ENCODE measurements around the gene TIAM2. TPM values are rescaled to one million over a fixed set of nuclear protein-coding genes. Genes with fewer than 3 reads are reported as not detected.

Gene TIAM2
- total and polyA plus RNA-seq, 10 of the 15 experiments (the other 5 are each of a cell fraction or from before 2014, with no cell fraction given), result 1.1 to 10.5 (median 2.3) TPM

DNA sequence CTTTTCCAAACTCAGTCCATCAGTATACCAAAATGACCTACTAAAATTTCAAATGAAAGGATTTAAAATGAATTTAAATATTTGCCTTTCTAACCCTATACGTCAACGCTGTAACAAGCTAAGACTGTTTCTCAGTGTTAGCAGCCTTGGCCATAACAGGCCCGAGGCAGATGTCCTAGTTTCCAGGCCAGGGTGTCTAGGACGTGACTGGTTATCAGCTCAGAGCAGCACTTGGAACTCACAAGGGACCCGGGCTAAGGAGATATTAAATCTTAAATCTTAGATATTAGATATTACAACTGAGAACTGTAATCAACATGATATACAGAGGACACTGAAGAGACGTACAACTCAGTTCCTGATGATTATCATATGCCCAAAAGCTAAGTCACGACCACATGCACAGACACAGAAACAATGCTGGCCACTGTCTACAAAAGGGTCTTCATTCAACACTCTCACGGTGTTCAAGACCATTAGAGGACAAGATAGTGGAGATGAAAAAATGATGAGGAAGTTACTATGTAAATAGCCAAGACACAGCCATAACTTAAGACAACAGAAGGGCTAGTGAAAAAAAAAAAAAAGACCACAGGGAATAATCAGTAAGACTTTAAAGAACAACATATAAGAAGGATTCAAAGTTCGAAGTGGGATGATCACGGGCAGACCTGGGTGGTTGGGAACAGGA, 268.4 kb downstream of the TIAM2 start, which contains the start of gene CLDN20 (continued):
- TF ChIP-seq, protein P1, sequence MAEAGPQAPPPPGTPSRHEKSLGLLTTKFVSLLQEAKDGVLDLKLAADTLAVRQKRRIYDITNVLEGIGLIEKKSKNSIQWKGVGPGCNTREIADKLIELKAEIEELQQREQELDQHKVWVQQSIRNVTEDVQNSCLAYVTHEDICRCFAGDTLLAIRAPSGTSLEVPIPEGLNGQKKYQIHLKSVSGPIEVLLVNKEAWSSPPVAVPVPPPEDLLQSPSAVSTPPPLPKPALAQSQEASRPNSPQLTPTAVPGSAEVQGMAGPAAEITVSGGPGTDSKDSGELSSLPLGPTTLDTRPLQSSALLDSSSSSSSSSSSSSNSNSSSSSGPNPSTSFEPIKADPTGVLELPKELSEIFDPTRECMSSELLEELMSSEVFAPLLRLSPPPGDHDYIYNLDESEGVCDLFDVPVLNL (IDR thresholded peaks at IDR 0.05; ENCODE audit: low read depth, low read length), result no peak
- TF ChIP-seq CBX3 (IDR thresholded peaks at IDR 0.05; ENCODE audit: borderline replicate concordance, low read depth), result no peak
- TF ChIP-seq SUPT20H (IDR thresholded peaks at IDR 0.05; ENCODE audit: borderline replicate concordance, control insufficient read depth, low read depth, low read length), result no peak
- TF ChIP-seq JUND (IDR thresholded peaks at IDR 0.05; ENCODE audit: low read depth, low read length), result no peak
- no peak for TF ChIP-seq ZBTB11 (CRISPR knock-in tag; IDR thresholded peaks at IDR 0.05)

DNA sequence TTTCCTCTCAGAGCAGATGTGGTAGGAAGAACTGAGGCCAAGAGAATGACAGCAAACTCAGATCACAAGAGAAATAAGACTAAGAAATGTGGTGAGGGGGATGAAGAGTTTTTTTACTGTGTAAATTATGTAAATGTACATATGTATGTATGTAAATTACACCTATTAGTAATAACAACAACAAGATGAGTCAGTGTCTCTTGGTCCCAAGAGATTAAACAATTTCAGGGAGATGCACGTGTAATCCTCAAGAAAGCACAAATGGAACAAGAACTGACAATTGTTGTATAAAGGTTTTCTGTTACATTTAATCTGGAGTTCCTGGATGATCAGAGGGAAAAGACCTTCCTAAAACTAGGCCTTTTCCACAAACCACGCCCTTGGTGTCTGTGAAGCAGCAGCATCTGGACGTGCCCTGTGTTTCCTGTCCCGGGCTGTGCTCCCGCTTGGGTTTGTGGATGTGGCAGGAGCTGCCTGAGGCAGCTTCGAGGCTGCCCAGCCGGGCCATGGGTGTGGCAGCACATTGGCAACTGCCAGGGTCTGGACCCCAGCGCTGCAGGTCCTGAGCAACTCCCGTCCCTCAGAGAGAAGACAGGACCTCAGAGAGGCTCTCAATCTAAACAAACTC, 269.7 kb downstream of the TIAM2 start:
- in situ Hi-C loops (cut with MboI), result no loop called here
- TF ChIP-seq SRF (IDR thresholded peaks at IDR 0.05; ENCODE audit: low read depth in 2 of 2, low read length in 2 of 2), result no peak
- TF ChIP-seq EED (IDR thresholded peaks at IDR 0.05; ENCODE audit: low read depth), result no peak
- TF ChIP-seq POLR2AphosphoS5 (IDR thresholded peaks at IDR 0.05; ENCODE audit: low read length), result no peak
- no peak for TF ChIP-seq CEBPB (IDR thresholded peaks at IDR 0.05; ENCODE audit: borderline replicate concordance in 1 of 2, low read depth in 2 of 2, low read length in 2 of 2)
- TF ChIP-seq, protein P2, sequence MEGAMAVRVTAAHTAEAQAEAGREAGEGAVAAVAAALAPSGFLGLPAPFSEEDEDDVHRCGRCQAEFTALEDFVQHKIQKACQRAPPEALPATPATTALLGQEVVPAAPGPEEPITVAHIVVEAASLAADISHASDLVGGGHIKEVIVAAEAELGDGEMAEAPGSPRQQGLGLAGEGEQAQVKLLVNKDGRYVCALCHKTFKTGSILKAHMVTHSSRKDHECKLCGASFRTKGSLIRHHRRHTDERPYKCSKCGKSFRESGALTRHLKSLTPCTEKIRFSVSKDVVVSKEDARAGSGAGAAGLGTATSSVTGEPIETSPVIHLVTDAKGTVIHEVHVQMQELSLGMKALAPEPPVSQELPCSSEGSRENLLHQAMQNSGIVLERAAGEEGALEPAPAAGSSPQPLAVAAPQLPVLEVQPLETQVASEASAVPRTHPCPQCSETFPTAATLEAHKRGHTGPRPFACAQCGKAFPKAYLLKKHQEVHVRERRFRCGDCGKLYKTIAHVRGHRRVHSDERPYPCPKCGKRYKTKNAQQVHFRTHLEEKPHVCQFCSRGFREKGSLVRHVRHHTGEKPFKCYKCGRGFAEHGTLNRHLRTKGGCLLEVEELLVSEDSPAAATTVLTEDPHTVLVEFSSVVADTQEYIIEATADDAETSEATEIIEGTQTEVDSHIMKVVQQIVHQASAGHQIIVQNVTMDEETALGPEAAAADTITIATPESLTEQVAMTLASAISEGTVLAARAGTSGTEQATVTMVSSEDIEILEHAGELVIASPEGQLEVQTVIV (IDR thresholded peaks at IDR 0.05; ENCODE audit: borderline replicate concordance, partially characterized antibody), result no peak

More for the DNA sequence above, 269.7 kb downstream of the TIAM2 start:
- Histone ChIP-seq H3K4me1 (ENCODE audit: control insufficient read depth, insufficient read depth, low read length) (peaks cover 17% of the 10 kb centered on the region), H3K27ac (ENCODE audit: control insufficient read depth, insufficient read depth) (no peak overlapping the region), H3K4me3 (no peak overlapping the region), H2AFZ (ENCODE audit: control insufficient read depth, low read depth, low read length) (no peak overlapping the region), H4K20me1 (ENCODE audit: control insufficient read depth, insufficient read depth) (no peaks in the 10 kb centered on the region), H3K9ac (ENCODE audit: control insufficient read depth, insufficient read depth, low read length) (no peak overlapping the region), H3K4me2 (ENCODE audit: control insufficient read depth, insufficient read depth) (no peak overlapping the region), H3K79me2 (ENCODE audit: control insufficient read depth, insufficient read depth, low read length) (no peaks in the 10 kb centered on the region), H3K9me3 (replicated peaks; ENCODE audit: control insufficient read depth, insufficient read depth, low read length) (no peaks in the 10 kb centered on the region), H3K36me3 (ENCODE audit: control insufficient read depth in 2 of 2, insufficient read depth in 2 of 2, low read length in 1 of 2) (peaks cover 3 to 5% of the 10 kb centered on the region in 2 experiments; a peak in 3 of 4 replicates), H3K27me3 (replicated peaks in 1 of 2; ENCODE audit: control insufficient read depth in 2 of 2, insufficient read depth in 2 of 2, low read length in 1 of 2) (no peaks in the 10 kb centered on the region)
- 80% methylated on average over 9 of the region's 9 CpGs for WGBS (ENCODE audit: insufficient coverage, insufficient replicate concordance, low lambda C conversion rate, missing lambda C conversion rate)
- RAD21 ChIA-PET (ENCODE audit: unreplicated experiment), result no interaction called here
- intact Hi-C loops (cut with micrococcal nuclease; ENCODE audit: unreplicated experiment), result loop anchor here (5.0 kb wide), 1 partner anchor 88 kb away; no protein-coding TSS in a partner anchor
- POLR2A ChIA-PET, result no interaction called here
- FAIRE-seq (no peak), ATAC-seq (no peak), DNase-seq (ENCODE audit: low read depth, low spot score) (no peak)
- CTCF ChIA-PET, result interaction anchor here (1.2 to 1.3 kb wide), 2 partner anchors 12 to 86 kb away, joined by 3 read pairs; no protein-coding TSS in a partner anchor
- BruUV-seq (replicated peaks), result no TSS peak
- SMC1A ChIA-PET (ENCODE audit: uncharacterized antibody, unreplicated experiment), result no interaction called here

Data from GM12878 (cell line).